ENCODE data around the gene ZNF831. TPM values are rescaled to one million over a fixed set of nuclear protein-coding genes. Genes with fewer than 3 reads are reported as not detected.

ZNF831 gene
- total RNA-seq, 1 experiment from 2014 or later: 0.15 TPM

GRCh38 chr20:59121714-59122565, 41.7 kb upstream of the ZNF831 start:
- POLR2A ChIA-PET: no interaction called here
- H3K4me2 ChIP-seq (ENCODE audit: low read length): no peak overlapping the region
- H3K36me3 ChIP-seq (ENCODE audit: control insufficient read depth in 1 of 2, insufficient read depth in 2 of 2, low read length in 2 of 2): no peaks in the 10 kb centered on the region
- H3K4me1 ChIP-seq (ENCODE audit: control insufficient read depth in 1 of 2, insufficient read depth in 2 of 2, low read length in 2 of 2): no peaks in the 10 kb centered on the region
- H3K79me2 ChIP-seq (ENCODE audit: insufficient read depth, low read length): no peaks in the 10 kb centered on the region
- no peaks in the 10 kb centered on the region for H4K20me1 ChIP-seq (ENCODE audit: insufficient read depth)
- H3K9ac ChIP-seq (ENCODE audit: low read length): no peak overlapping the region
- CTCF ChIA-PET: no interaction called here
- H3K27me3 ChIP-seq (ENCODE audit: insufficient read depth, low read length): peaks cover 30% of the 10 kb centered on the region; the same call in 1 of the 2 replicates
- intact Hi-C loops (cut with micrococcal nuclease): no loop called here
- no peak overlapping the region for H3K4me3 ChIP-seq (replicated peaks in 1 of 2; ENCODE audit: low read depth in 1 of 2, low read length in 2 of 2)
- H3K27ac ChIP-seq (ENCODE audit: low read depth, low read length): no peak overlapping the region
- ATAC-seq (no peak), DNase-seq (ENCODE audit: low read depth, low spot score) (no peak)
- no TSS peak for BruUV-seq (replicated peaks)
- RAD21 ChIA-PET (ENCODE audit: low non-redundant PET in 1 of 2, low total read pairs in 2 of 2, uncharacterized antibody in 2 of 2, unreplicated experiment in 2 of 2): no interaction called here
- H3K9me3 ChIP-seq (ENCODE audit: control insufficient read depth in 1 of 2, insufficient read depth in 1 of 2, low read depth in 1 of 2, low read length in 2 of 2): peaks cover 0 to 6% of the 10 kb centered on the region in 2 experiments; a peak in 1 of 4 replicates
- no peak for TF ChIP-seq REST (IDR thresholded peaks at IDR 0.05; ENCODE audit: low read depth)
- TF ChIP-seq EGR1 (IDR thresholded peaks at IDR 0.05; ENCODE audit: low read depth): no peak
- TF ChIP-seq MAX (IDR thresholded peaks at IDR 0.05): no peak
- TF ChIP-seq RAD21 (IDR thresholded peaks at IDR 0.05; ENCODE audit: low read depth): no peak
- no peak for TF ChIP-seq ZNF274 (IDR thresholded peaks at IDR 0.05; ENCODE audit: low read depth, low read length)
- H2AFZ ChIP-seq (ENCODE audit: low read depth, low read length, poor library complexity, severe bottlenecking): no peak overlapping the region
- no peaks in the 10 kb centered on the region for H3K9me2 ChIP-seq (ENCODE audit: insufficient read depth)
